ENCODE results near the gene AIG1.

The AIG1 gene

GRCh38 chr6:143346004-143346403 lies 285.3 kb downstream of the AIG1 start:
- Histone ChIP-seq H3K4me3 (ENCODE audit: low read depth, low read length) (no peak overlapping the region), H3K36me3 (replicated peaks) (no peaks in the 10 kb centered on the region), H3K27ac (no peak overlapping the region), H3K27me3 (replicated peaks) (no peaks in the 10 kb centered on the region)
- in situ Hi-C loops (cut with HindIII; ENCODE audit: low pct_ligation_motif_present, low sequenced_read_pairs) = no loop called here
- DNase-seq = no peak
- no peak for TF ChIP-seq CTCF (IDR thresholded peaks at IDR 0.05; ENCODE audit: low read depth, low read length, missing control alignments)

DNA sequence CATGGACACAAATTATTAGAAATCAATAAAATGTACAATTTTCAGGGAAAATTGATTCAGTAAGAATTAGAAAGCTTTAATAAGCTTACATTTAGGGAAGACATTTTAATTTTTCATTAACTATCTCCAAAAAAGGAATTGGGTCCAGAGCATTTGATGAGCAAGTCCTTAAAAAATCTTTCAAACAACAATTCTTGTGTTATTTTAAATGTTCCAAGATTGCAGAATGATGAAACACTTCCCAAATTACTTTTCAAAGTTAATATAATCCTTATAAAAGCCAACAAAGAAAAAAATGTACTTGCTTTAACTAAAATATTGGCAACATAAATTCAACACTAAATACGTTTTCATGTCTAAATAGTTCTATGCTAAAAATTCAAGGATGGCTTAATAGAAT lies 287.8 kb downstream of the AIG1 start:
- Histone ChIP-seq H3K36me3 (replicated peaks) (no peaks in the 10 kb centered on the region), H3K4me3 (ENCODE audit: low read depth, low read length) (no peak overlapping the region), H3K27me3 (replicated peaks) (no peaks in the 10 kb centered on the region), H3K27ac (no peak overlapping the region)
- DNase-seq = no peak
- no peak for TF ChIP-seq CTCF (IDR thresholded peaks at IDR 0.05; ENCODE audit: low read depth, low read length, missing control alignments)
- in situ Hi-C loops (cut with HindIII; ENCODE audit: low pct_ligation_motif_present, low sequenced_read_pairs) = no loop called here

- Histone ChIP-seq H3K36me3 (replicated peaks) (no peaks in the 10 kb centered on the region), H3K4me3 (ENCODE audit: low read depth, low read length) (no peak overlapping the region), H3K27ac (no peak overlapping the region), H3K27me3 (replicated peaks) (no peaks in the 10 kb centered on the region)
- no peak for DNase-seq
- TF ChIP-seq CTCF (IDR thresholded peaks at IDR 0.05; ENCODE audit: low read depth, low read length, missing control alignments) = no peak
- in situ Hi-C loops (cut with HindIII; ENCODE audit: low pct_ligation_motif_present, low sequenced_read_pairs) = no loop called here
Observed at GRCh38 chr6:143349530-143349929, 288.8 kb downstream of the AIG1 start.

DNA sequence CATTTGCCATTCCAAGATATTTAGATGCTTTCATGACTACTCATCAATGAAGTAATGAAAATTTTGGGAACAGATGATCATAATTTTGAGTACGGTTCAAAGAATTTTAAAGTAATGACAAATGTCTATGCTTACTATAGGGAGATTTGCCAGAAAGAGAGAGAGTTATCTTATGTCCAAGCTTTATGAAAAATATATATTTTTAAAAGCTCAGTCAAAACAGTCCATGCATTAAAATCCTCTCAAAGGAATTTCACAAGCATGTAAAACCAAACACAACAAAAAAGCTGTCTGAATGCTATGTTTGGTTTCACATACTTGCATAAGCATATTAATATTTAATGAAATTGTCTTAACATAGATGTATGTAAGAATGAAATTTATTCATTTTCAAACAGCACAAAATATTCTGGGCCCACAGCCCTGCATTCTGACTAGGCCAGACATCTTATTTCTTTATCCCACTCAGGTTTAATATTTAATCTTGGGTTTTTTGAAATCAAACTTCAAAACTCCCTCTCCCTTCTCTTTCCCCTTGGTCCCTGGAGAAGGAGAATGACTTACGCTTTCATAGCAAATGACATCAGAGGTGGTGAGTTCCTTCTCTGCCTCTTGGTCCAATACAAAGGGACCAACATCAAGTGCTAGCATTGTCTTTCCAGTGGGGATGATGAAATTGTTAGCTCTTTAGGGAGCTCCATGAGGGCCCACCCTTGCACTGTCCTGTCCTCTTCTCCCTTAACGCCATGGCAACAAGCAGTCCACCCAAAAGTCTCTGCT lies 295.6 kb downstream of the AIG1 start:
- Histone ChIP-seq H3K4me3 (ENCODE audit: low read depth, low read length) (no peak overlapping the region), H3K36me3 (replicated peaks) (no peaks in the 10 kb centered on the region), H3K27me3 (replicated peaks) (no peaks in the 10 kb centered on the region), H3K27ac (no peak overlapping the region)
- DNase-seq = no peak
- in situ Hi-C loops (cut with HindIII; ENCODE audit: low pct_ligation_motif_present, low sequenced_read_pairs) = no loop called here
- no peak for TF ChIP-seq CTCF (IDR thresholded peaks at IDR 0.05; ENCODE audit: low read depth, low read length, missing control alignments)

- no peak for TF ChIP-seq CTCF (IDR thresholded peaks at IDR 0.05; ENCODE audit: low read depth, low read length, missing control alignments)
- no peak for DNase-seq
- in situ Hi-C loops (cut with HindIII; ENCODE audit: low pct_ligation_motif_present, low sequenced_read_pairs) = no loop called here
- no peak overlapping the region for H3K4me3 ChIP-seq (ENCODE audit: low read depth, low read length)
- H3K27me3 ChIP-seq (replicated peaks) = no peaks in the 10 kb centered on the region
- no peak overlapping the region for H3K27ac ChIP-seq
- no peaks in the 10 kb centered on the region for H3K36me3 ChIP-seq (replicated peaks)
Observed at GRCh38 chr6:143357152-143357551, 296.5 kb downstream of the AIG1 start.

All from brain microvascular endothelial cell (primary cell).